MM.1S (cell line): ENCODE data around the gene P2RX6.

Experiments used
- EZH2phosphoT487 ChIP-seq: fragments of 300-600 bp; sonication (generic); IDR thresholded peaks from 2 replicates; pipeline ENCODE4 v1.6.1; 2018; ENCODE audit warnings: antibody characterized with exemption, low read length
- TF ChIP-seq, protein P1 (sequence below): fragments of 300-600 bp; sonication (generic); IDR thresholded peaks from 2 replicates; pipeline ENCODE4 v1.5.1; 2016; ENCODE audit warnings: antibody characterized with exemption, low read length, mixed read lengths

DNA sequence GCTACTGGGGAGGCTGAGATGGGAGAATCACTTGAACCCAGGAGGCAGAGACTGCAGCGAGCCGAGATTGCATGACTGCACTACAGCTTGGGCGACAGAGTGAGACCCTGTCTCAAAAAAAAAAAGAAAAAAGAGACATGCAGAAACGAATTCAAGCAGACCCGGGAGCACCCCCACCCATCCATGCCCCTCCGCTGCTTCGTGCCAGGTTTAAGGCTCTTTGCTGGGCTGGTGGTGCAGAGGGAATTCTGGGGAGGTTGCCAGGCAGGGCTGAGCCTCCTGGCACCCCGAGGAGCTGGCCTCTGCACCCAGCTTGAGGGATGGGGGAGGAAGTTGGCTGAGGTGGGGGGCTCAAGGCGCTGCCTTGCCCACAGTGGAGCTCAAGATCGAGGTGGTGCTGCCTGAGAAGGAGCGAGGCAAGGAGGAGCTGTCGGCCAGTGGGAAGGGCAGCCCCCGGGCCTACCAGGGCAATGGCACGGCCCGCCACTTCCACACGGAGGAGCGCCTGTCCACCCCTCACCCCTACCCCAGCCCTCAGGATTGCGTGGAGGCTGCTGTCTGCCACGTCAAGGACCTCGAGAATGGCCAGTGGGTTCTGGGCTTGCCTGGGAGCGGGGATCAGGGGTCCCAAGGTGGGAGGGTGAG lies 41.9 kb upstream of the P2RX6 start:
- TF ChIP-seq, protein P1, sequence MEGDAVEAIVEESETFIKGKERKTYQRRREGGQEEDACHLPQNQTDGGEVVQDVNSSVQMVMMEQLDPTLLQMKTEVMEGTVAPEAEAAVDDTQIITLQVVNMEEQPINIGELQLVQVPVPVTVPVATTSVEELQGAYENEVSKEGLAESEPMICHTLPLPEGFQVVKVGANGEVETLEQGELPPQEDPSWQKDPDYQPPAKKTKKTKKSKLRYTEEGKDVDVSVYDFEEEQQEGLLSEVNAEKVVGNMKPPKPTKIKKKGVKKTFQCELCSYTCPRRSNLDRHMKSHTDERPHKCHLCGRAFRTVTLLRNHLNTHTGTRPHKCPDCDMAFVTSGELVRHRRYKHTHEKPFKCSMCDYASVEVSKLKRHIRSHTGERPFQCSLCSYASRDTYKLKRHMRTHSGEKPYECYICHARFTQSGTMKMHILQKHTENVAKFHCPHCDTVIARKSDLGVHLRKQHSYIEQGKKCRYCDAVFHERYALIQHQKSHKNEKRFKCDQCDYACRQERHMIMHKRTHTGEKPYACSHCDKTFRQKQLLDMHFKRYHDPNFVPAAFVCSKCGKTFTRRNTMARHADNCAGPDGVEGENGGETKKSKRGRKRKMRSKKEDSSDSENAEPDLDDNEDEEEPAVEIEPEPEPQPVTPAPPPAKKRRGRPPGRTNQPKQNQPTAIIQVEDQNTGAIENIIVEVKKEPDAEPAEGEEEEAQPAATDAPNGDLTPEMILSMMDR, result no peak
- no peak for TF ChIP-seq EZH2phosphoT487
